NT2/D1 (cell line): ENCODE measurements around the gene TMEM232.

Source experiments
- SUZ12 ChIP-seq: IDR thresholded peaks from 2 replicates; pipeline ENCODE4 v1.6.1; 2011; ENCODE audit not compliant: insufficient read length, insufficient read depth; ENCODE audit errors: extremely low read depth
- YY1 ChIP-seq: IDR thresholded peaks from 2 replicates; pipeline ENCODE4 v1.6.1; 2011; ENCODE audit not compliant: insufficient read length, insufficient read depth

- no peak for TF ChIP-seq YY1
- TF ChIP-seq SUZ12, result no peak
Measured at GRCh38 chr5:110492446-110492845, 234.0 kb downstream of the TMEM232 start.
